Kidney epithelial cell (primary cell): ENCODE results near the gene OR1I1. TPM values are rescaled to one million over a fixed set of nuclear protein-coding genes. Genes with fewer than 3 reads are reported as not detected.

Source experiments
- DNase-seq: peaks from one replicate; pipeline ENCODE4 v3.0.0-alpha.2; 2010; ENCODE audit warnings: low read depth
- H3K27me3 ChIP-seq: 2 replicates; pipeline ENCODE4 v1.6.0; 2011; ENCODE audit warnings: low read length; ENCODE audit not compliant: control insufficient read depth, insufficient read depth
- H3K36me3 ChIP-seq: 2 replicates; pipeline ENCODE4 v1.5.1; 2011; ENCODE audit warnings: low read length; ENCODE audit not compliant: control insufficient read depth, insufficient read depth
- H3K4me3 ChIP-seq: 2 replicates; pipeline ENCODE4 v1.5.1; 2011; ENCODE audit warnings: low read depth, mild to moderate bottlenecking, control low read depth, low read length
- CTCF ChIP-seq: IDR thresholded peaks from 2 replicates; pipeline ENCODE4 v1.5.1; 2011; ENCODE audit warnings: mild to moderate bottlenecking, moderate library complexity, low read length, control low read depth, inconsistent platforms; ENCODE audit not compliant: insufficient read depth, poor library complexity, severe bottlenecking
- total RNA-seq: library from RNA; depleted of rRNA; stranded (reverse); fragments of >200 nt; gene quantifications from 2 replicates; pipeline ENCODE4 v1.2.3, GENCODE V29; 2015

The OR1I1 gene
- total RNA-seq, 1 donor from 2014 or later = not detected

- Histone ChIP-seq H3K4me3 (no peak overlapping the region), H3K27me3 (no peaks in the 10 kb centered on the region), H3K36me3 (no peaks in the 10 kb centered on the region)
- DNase-seq = no peak
- no peak for TF ChIP-seq CTCF
Observed at GRCh38 chr19:15128162-15128770, 46.3 kb downstream of the OR1I1 start.

GRCh38 chr19:15129856-15130585, 48.0 kb downstream of the OR1I1 start:
- TF ChIP-seq CTCF = no peak
- no peak overlapping the region for H3K4me3 ChIP-seq
- H3K27me3 ChIP-seq = no peaks in the 10 kb centered on the region
- H3K36me3 ChIP-seq = no peaks in the 10 kb centered on the region
- DNase-seq = no peak

- no peak for DNase-seq
- Histone ChIP-seq H3K4me3 (no peak overlapping the region), H3K36me3 (no peaks in the 10 kb centered on the region), H3K27me3 (no peaks in the 10 kb centered on the region)
- no peak for TF ChIP-seq CTCF
Observed at GRCh38 chr19:15136234-15136954, 54.4 kb downstream of the OR1I1 start.

- H3K4me3 ChIP-seq = no peak overlapping the region
- TF ChIP-seq CTCF = no peak
- DNase-seq = no peak
- H3K27me3 ChIP-seq = no peaks in the 10 kb centered on the region
- H3K36me3 ChIP-seq = no peaks in the 10 kb centered on the region
Observed at GRCh38 chr19:15137777-15138176, 55.8 kb downstream of the OR1I1 start.

- no peak for DNase-seq
- no peak overlapping the region for H3K4me3 ChIP-seq
- no peaks in the 10 kb centered on the region for H3K27me3 ChIP-seq
- H3K36me3 ChIP-seq = no peaks in the 10 kb centered on the region
- no peak for TF ChIP-seq CTCF
Observed at GRCh38 chr19:15138427-15138826, 56.4 kb downstream of the OR1I1 start.
